ENCODE data around the gene CSNK1E.

CSNK1E gene

GRCh38 chr22:38273135-38273826 is 44.0 kb downstream of the CSNK1E start:
- DNase-seq (ENCODE audit: low read depth in 2 of 2): no peak

GRCh38 chr22:38272373-38273134 is 44.7 kb downstream of the CSNK1E start, which contains the start of gene TMEM184B:
TMEM184B (minus strand) TSS chr22:38273010; CDS start chr22:38247961, 25,049 bp downstream.
- peak; percentile 43 to 74 for DNase-seq (ENCODE audit: low read depth in 2 of 2)

- no peak for DNase-seq (ENCODE audit: low read depth in 2 of 2)
Observed at GRCh38 chr22:38271927-38272372, 45.3 kb downstream of the CSNK1E start.

GRCh38 chr22:38271101-38271500 is 46.1 kb downstream of the CSNK1E start:
- no peak for DNase-seq (ENCODE audit: low read depth in 2 of 2)

GRCh38 chr22:38270091-38270992 is 46.9 kb downstream of the CSNK1E start:
- DNase-seq (ENCODE audit: low read depth in 2 of 2): no peak

GRCh38 chr22:38269466-38269865 is 47.8 kb downstream of the CSNK1E start:
- DNase-seq (ENCODE audit: low read depth in 2 of 2): no peak

GRCh38 chr22:38267086-38267485 is 50.1 kb downstream of the CSNK1E start:
- no peak for DNase-seq (ENCODE audit: low read depth in 2 of 2)

- no peak for DNase-seq (ENCODE audit: low read depth in 2 of 2)
Observed at GRCh38 chr22:38266120-38266519, 51.1 kb downstream of the CSNK1E start.

GRCh38 chr22:38264322-38264843 is 52.9 kb downstream of the CSNK1E start:
- DNase-seq (ENCODE audit: low read depth in 2 of 2): no peak

- DNase-seq (ENCODE audit: low read depth in 2 of 2): peak; percentile 7 to 48
Observed at GRCh38 chr22:38262051-38262795, 55.0 kb downstream of the CSNK1E start.

- no peak for DNase-seq (ENCODE audit: low read depth in 2 of 2)
Observed at GRCh38 chr22:38260761-38261681, 56.2 kb downstream of the CSNK1E start.

- DNase-seq (ENCODE audit: low read depth in 2 of 2): no peak
Observed at GRCh38 chr22:38259370-38259769, 57.9 kb downstream of the CSNK1E start.

- no peak for DNase-seq (ENCODE audit: low read depth in 2 of 2)
Observed at GRCh38 chr22:38258895-38259294, 58.3 kb downstream of the CSNK1E start.

- DNase-seq (ENCODE audit: low read depth in 2 of 2): no peak
Observed at GRCh38 chr22:38257650-38258250, 59.5 kb downstream of the CSNK1E start.

GRCh38 chr22:38257181-38257580 is 60.1 kb downstream of the CSNK1E start:
- no peak for DNase-seq (ENCODE audit: low read depth in 2 of 2)

GRCh38 chr22:38255697-38256096 is 61.5 kb downstream of the CSNK1E start:
- DNase-seq (ENCODE audit: low read depth in 2 of 2): no peak

GRCh38 chr22:38251341-38251692 is 65.9 kb downstream of the CSNK1E start:
- no peak for DNase-seq (ENCODE audit: low read depth in 2 of 2)

- DNase-seq (ENCODE audit: low read depth in 2 of 2): no peak
Observed at GRCh38 chr22:38250643-38251340, 66.4 kb downstream of the CSNK1E start.
